NCI-H2029 (cell line): ENCODE data around the gene ZNF724.
A peak's percentile ranks its signal among the peaks of the same experiment; 100 is the strongest.
"Not testable (repeated sequence)": the region's sequence is repeated elsewhere in the genome, so short reads cannot be mapped to it uniquely, and the experiment has no call there.

Experiments used
- DNase-seq: peaks from one replicate; lab custom pipeline; 2025; lab: John Stamatoyannopoulos, UW

Gene ZNF724

GRCh38 chr19:23249911-23250649 lies at the start of gene ZNF724:
Gene ZNF724, minus strand, starts transcription at chr19:23250394. Its CDS starts 152 bp downstream, at chr19:23250242.
- DNase-seq, result peak; percentile 97

GRCh38 chr19:23294141-23294540 lies 43.9 kb upstream of the ZNF724 start:
- no peak for DNase-seq

GRCh38 chr19:23289966-23290365 lies 39.8 kb upstream of the ZNF724 start:
- DNase-seq, result not testable (repeated sequence)

- no peak for DNase-seq
Measured at GRCh38 chr19:23287620-23288019, 37.4 kb upstream of the ZNF724 start.

GRCh38 chr19:23286477-23286876 lies 36.3 kb upstream of the ZNF724 start:
- DNase-seq, result no peak

GRCh38 chr19:23285948-23286347 lies 35.8 kb upstream of the ZNF724 start:
- DNase-seq, result no peak

- DNase-seq, result not testable (repeated sequence)
Measured at GRCh38 chr19:23285326-23285725, 35.1 kb upstream of the ZNF724 start.

GRCh38 chr19:23283925-23284324 lies 33.7 kb upstream of the ZNF724 start:
- DNase-seq, result peak; percentile 14

- DNase-seq, result peak; percentile 39
Measured at GRCh38 chr19:23281663-23282276, 31.6 kb upstream of the ZNF724 start.

GRCh38 chr19:23278118-23278517 lies 27.9 kb upstream of the ZNF724 start:
- DNase-seq, result not testable (repeated sequence)

GRCh38 chr19:23273590-23274412 lies 23.6 kb upstream of the ZNF724 start:
- peak; percentile 93 for DNase-seq

GRCh38 chr19:23273022-23273589 lies 22.9 kb upstream of the ZNF724 start:
- DNase-seq, result no peak

- DNase-seq, result no peak
Measured at GRCh38 chr19:23263870-23264590, 13.8 kb upstream of the ZNF724 start.

- DNase-seq, result no peak
Measured at GRCh38 chr19:23263396-23263795, 13.2 kb upstream of the ZNF724 start.

GRCh38 chr19:23262920-23263319 lies 12.7 kb upstream of the ZNF724 start:
- no peak for DNase-seq

GRCh38 chr19:23261496-23262020 lies 11.4 kb upstream of the ZNF724 start:
- no peak for DNase-seq

GRCh38 chr19:23260956-23261355 lies 10.8 kb upstream of the ZNF724 start:
- no peak for DNase-seq

GRCh38 chr19:23259961-23260360 lies 9.8 kb upstream of the ZNF724 start:
- no peak for DNase-seq

- no peak for DNase-seq
Measured at GRCh38 chr19:23255700-23256099, 5.5 kb upstream of the ZNF724 start.

- DNase-seq, result peak; percentile 18
Measured at GRCh38 chr19:23254141-23254910, 4.1 kb upstream of the ZNF724 start.

GRCh38 chr19:23253256-23253655 lies 3.1 kb upstream of the ZNF724 start:
- not testable (repeated sequence) for DNase-seq
